GM12878 (cell line): ENCODE measurements around the gene WWC2. TPM values are rescaled to one million over a fixed set of nuclear protein-coding genes. Genes with fewer than 3 reads are reported as not detected.

Experiments used
- ATAC-seq: fragments of 200-7000 bp; cut with Tn5 transposase; 3 replicates; pipeline ENCODE4 v1.9.1; 2020; ENCODE audit warnings: mild to moderate bottlenecking, moderate library complexity
- BruUV-seq: library from RNA; stranded (reverse); fragments of 400-500 nt; replicated peaks from 2 replicates; lab custom pipeline; 2021; lab: Mats Ljungman, UMichigan
- CTCF ChIA-PET: fragments of 300-600 bp; sonication (Branson Sonifier 250); formaldehyde crosslinking; extraction: SDS; loops from one replicate; lab custom pipeline; 2021; ENCODE audit warnings: inconsistent platforms; lab: Yijun Ruan, JAX
- POLR2A ChIA-PET: fragments of 350-600 bp; formaldehyde crosslinking; extraction: SDS; loops from one replicate; lab custom pipeline; 2021; ENCODE audit warnings: inconsistent platforms; lab: Charles Lee
- RAD21 ChIA-PET: fragments of 300-600 bp; sonication (Branson Sonifier 250); formaldehyde crosslinking; loops from one replicate; lab custom pipeline; 2023; ENCODE audit warnings: antibody characterized with exemption; ENCODE audit not compliant: unreplicated experiment; lab: Charles Lee
- SMC1A ChIA-PET: fragments of 300-600 bp; sonication (Branson Sonifier 250); formaldehyde crosslinking; loops from one replicate; lab custom pipeline; 2023; ENCODE audit not compliant: unreplicated experiment, uncharacterized antibody; lab: Charles Lee
- DNase-seq: peaks from one replicate; pipeline ENCODE4 v3.0.0-alpha.2; 2011; ENCODE audit warnings: low read depth, low spot score
- FAIRE-seq: peaks from 3 replicates; lab custom pipeline; 2011; peaks lifted over from hg19 to GRCh38; lab: Jason Lieb, UNC
- H2AFZ ChIP-seq: 2 replicates; pipeline ENCODE4 v1.6.0; 2011; ENCODE audit warnings: low read depth, low read length, control low read depth; ENCODE audit not compliant: control insufficient read depth
- H3K27ac ChIP-seq: 2 replicates; pipeline ENCODE4 v1.5.1; 2011; ENCODE audit warnings: control low read depth; ENCODE audit not compliant: control insufficient read depth, insufficient read depth
- H3K27me3 ChIP-seq, 2 experiments: replicated peaks in 1 of 2; 2 replicates each; pipeline versions ENCODE4 v1.6.0 to v1.6.1; 2011; ENCODE audit warnings: low read length in 1 of 2; ENCODE audit not compliant: control insufficient read depth in 2 of 2, insufficient read depth in 2 of 2
- H3K36me3 ChIP-seq, 2 experiments: 2 replicates each; pipeline ENCODE4 v1.5.1; 2011; ENCODE audit warnings: low read length in 1 of 2; ENCODE audit not compliant: control insufficient read depth in 2 of 2, insufficient read depth in 2 of 2
- H3K4me1 ChIP-seq: 2 replicates; pipeline ENCODE4 v1.6.1; 2011; ENCODE audit warnings: mild to moderate bottlenecking, low read length, moderate library complexity, mixed read lengths; ENCODE audit not compliant: control insufficient read depth, insufficient read depth
- H3K4me2 ChIP-seq: 2 replicates; pipeline ENCODE4 v1.6.0; 2011; ENCODE audit warnings: control low read depth; ENCODE audit not compliant: control insufficient read depth, insufficient read depth
- H3K4me3 ChIP-seq: fragments of 200-600 bp; sonication (generic); 2 replicates; pipeline ENCODE4 v1.5.1; 2016
- H3K79me2 ChIP-seq: 2 replicates; pipeline ENCODE4 v1.6.0; 2011; ENCODE audit warnings: low read length; ENCODE audit not compliant: control insufficient read depth, insufficient read depth
- H3K9ac ChIP-seq: 2 replicates; pipeline ENCODE4 v1.8.0; 2011; ENCODE audit warnings: low read length, control low read depth, mixed read lengths; ENCODE audit not compliant: control insufficient read depth, insufficient read depth
- H3K9me3 ChIP-seq: replicated peaks from 3 replicates; pipeline ENCODE4 v1.5.1; 2011; ENCODE audit warnings: mild to moderate bottlenecking, low read length; ENCODE audit not compliant: control insufficient read depth, insufficient read depth
- H4K20me1 ChIP-seq: 2 replicates; pipeline ENCODE4 v1.6.0; 2011; ENCODE audit not compliant: control insufficient read depth, insufficient read depth
- CHD4 ChIP-seq: fragments of 200-600 bp; sonication (generic); IDR thresholded peaks from 2 replicates; pipeline ENCODE4 v1.6.1; 2016; ENCODE audit warnings: mild to moderate bottlenecking
- ETV6 ChIP-seq, 2 experiments: fragments of 450-650 bp in 1 of 2; IDR thresholded peaks in 1 of 2; conservative IDR thresholded peaks in 1 of 2; 2 replicates each; pipeline ENCODE4 v1.6.1; 2014; ENCODE audit warnings: antibody characterized with exemption in 1 of 2, borderline replicate concordance in 1 of 2, low read depth in 1 of 2, mild to moderate bottlenecking in 1 of 2, moderate library complexity in 1 of 2
- JUNB ChIP-seq: IDR thresholded peaks from 2 replicates; pipeline ENCODE4 v1.6.1; 2016; ENCODE audit warnings: antibody characterized with exemption, mild to moderate bottlenecking
- KAT2A ChIP-seq: conservative IDR thresholded peaks from 2 replicates; pipeline ENCODE4 v1.6.1; 2011; ENCODE audit warnings: low read depth, low read length; ENCODE audit not compliant: control insufficient read depth
- NFIC ChIP-seq: IDR thresholded peaks from 2 replicates; pipeline ENCODE4 v1.6.1; 2012; ENCODE audit warnings: low read depth, mild to moderate bottlenecking, inconsistent platforms, low read length, moderate library complexity
- RAD51 ChIP-seq: fragments of 450-650 bp; IDR thresholded peaks from 2 replicates; pipeline ENCODE4 v1.6.1; 2016; ENCODE audit warnings: moderate library complexity, mild to moderate bottlenecking, inconsistent platforms
- RFX5 ChIP-seq: IDR thresholded peaks from 2 replicates; pipeline ENCODE4 v1.6.1; 2011; ENCODE audit warnings: low read depth, low read length, improper control_type of control experiment
- SUPT20H ChIP-seq: IDR thresholded peaks from 2 replicates; pipeline ENCODE4 v1.6.1; 2011; ENCODE audit warnings: low read depth, mild to moderate bottlenecking, low read length, moderate library complexity, borderline replicate concordance; ENCODE audit not compliant: control insufficient read depth
- TAF1 ChIP-seq: IDR thresholded peaks from 2 replicates; pipeline ENCODE4 v1.6.1; 2011; ENCODE audit warnings: mild to moderate bottlenecking, low read depth, low read length, borderline replicate concordance
- ZNF24 ChIP-seq: fragments of 450-650 bp; IDR thresholded peaks from 2 replicates; pipeline ENCODE4 v1.6.1; 2017; ENCODE audit warnings: antibody characterized with exemption, mild to moderate bottlenecking
- WGBS: methylation state at CpG from one replicate; pipeline ENCODE4 v1.1.6; 2016; ENCODE audit warnings: low lambda C conversion rate; ENCODE audit not compliant: insufficient replicate concordance, insufficient coverage; ENCODE audit errors: missing lambda C conversion rate; 5-methylcytosine and 5-hydroxymethylcytosine counted together
- in situ Hi-C: fragments of 300-500 bp; cut with MboI; formaldehyde crosslinking; loops from 9 replicates; pipeline ENCODE4 v1.14.3; 2018; ENCODE audit warnings: mixed read lengths
- intact Hi-C: fragments of 100-400 bp; cut with micrococcal nuclease; formaldehyde crosslinking; loops from one replicate; pipeline ENCODE4 v1.14.2; 2022; ENCODE audit not compliant: unreplicated experiment
- polyA plus RNA-seq, 11 experiments: library from polyadenylated mRNA; depleted of rRNA in 4 of 11; unstranded in 6 of 11; stranded (reverse) in 5 of 11; fragments of >200 nt; fragmentation: Nextera tagmentation in 4 of 11; fragmentation: Illumina TruSeq in 1 of 11; extraction: Ambion mirVana in 4 of 11; extraction: Trizol in 1 of 11; gene quantifications; 1 replicate in 1 of 11; 2 replicates in 10 of 11; pipeline versions ENCODE4 v1.2.1 to v1.2.3, GENCODE V29; 2011 to 2016; ENCODE audit warnings: inconsistent platforms in 2 of 11, missing spikeins in 2 of 11, low read depth in 1 of 11
- total RNA-seq, 4 experiments: library from RNA; depleted of rRNA in 3 of 4; stranded (reverse); fragments of >200 nt in 3 of 4; fragmentation: Illumina TruSeq in 1 of 4; extraction: Trizol in 1 of 4; gene quantifications; 2 replicates each; pipeline versions ENCODE4 v1.2.1 to v1.2.3, GENCODE V29; 2013 to 2021
- TF ChIP-seq, protein P1 (sequence below): IDR thresholded peaks from 2 replicates; pipeline ENCODE4 v1.6.1; 2012; ENCODE audit warnings: low read depth, low read length, improper control_type of control experiment
- TF ChIP-seq, protein P2 (sequence below): fragments of 450-650 bp; IDR thresholded peaks from 2 replicates; pipeline ENCODE4 v1.6.1; 2017; ENCODE audit warnings: borderline replicate concordance
- TF ChIP-seq, protein P3 (sequence below): IDR thresholded peaks from 2 replicates; pipeline ENCODE4 v1.6.1; 2012; ENCODE audit warnings: improper control_type of control experiment, low read depth, low read length; ENCODE audit not compliant: insufficient replicate concordance
- TF ChIP-seq, protein P4 (sequence below): IDR thresholded peaks from 2 replicates; pipeline ENCODE4 v1.6.1; 2012; ENCODE audit warnings: low read depth, low read length, improper control_type of control experiment
- TF ChIP-seq, protein P5 (sequence below): fragments of 150-350 bp; IDR thresholded peaks from 2 replicates; pipeline ENCODE4 v1.6.1; 2014; ENCODE audit warnings: mild to moderate bottlenecking, low read depth, low read length

The WWC2 gene
- total and polyA plus RNA-seq, 10 of the 15 experiments (the other 5 are each of a cell fraction or from before 2014, with no cell fraction given) = 0.02 to 0.72 (median 0.06) TPM; not detected in 3

DNA sequence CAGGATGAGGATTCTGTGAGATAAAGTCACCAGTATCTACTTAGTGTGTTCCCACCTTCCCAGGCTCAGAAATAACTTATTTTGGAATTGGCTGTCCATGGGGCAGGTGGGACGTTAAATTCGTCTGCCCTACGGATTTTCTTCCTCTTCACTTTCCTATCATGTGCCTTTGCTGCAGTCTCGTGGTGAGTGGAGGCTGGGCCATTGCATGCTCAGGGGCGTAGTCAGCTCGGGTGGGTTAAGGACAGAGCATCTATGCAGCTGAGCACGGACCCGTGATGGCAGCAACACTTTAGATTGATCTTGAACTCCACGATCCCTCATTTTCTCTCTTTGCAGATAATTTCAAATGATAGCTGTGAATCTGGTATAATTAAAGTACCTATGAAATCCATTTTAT is 169.5 kb downstream of the WWC2 start:
- H3K4me1 ChIP-seq = no peaks in the 10 kb centered on the region
- H3K9ac ChIP-seq = no peak overlapping the region
- H3K27me3 ChIP-seq = no peaks in the 10 kb centered on the region
- no TSS peak for BruUV-seq
- no peaks in the 10 kb centered on the region for H3K36me3 ChIP-seq
- no peaks in the 10 kb centered on the region for H3K79me2 ChIP-seq
- H3K27ac ChIP-seq = no peak overlapping the region
- DNase-seq (no peak), FAIRE-seq (no peak), ATAC-seq (no peak)
- in situ Hi-C loops = no loop called here
- H4K20me1 ChIP-seq = no peaks in the 10 kb centered on the region
- TF ChIP-seq KAT2A (no peak), SUPT20H (no peak), CHD4 (no peak), RFX5 (no peak), ETV6 (conservative IDR thresholded peaks at IDR 0.05 in 1 of 2, IDR thresholded peaks at IDR 0.05 in 1 of 2; ENCODE audit: borderline replicate concordance in 1 of 2, low read depth in 1 of 2) (no peak), NFIC (no peak), JUNB (no peak), ZNF24 (no peak), RAD51 (no peak), TAF1 (no peak)
- TF ChIP-seq, protein P1, sequence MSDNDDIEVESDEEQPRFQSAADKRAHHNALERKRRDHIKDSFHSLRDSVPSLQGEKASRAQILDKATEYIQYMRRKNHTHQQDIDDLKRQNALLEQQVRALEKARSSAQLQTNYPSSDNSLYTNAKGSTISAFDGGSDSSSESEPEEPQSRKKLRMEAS = no peak
- TF ChIP-seq, protein P2, sequence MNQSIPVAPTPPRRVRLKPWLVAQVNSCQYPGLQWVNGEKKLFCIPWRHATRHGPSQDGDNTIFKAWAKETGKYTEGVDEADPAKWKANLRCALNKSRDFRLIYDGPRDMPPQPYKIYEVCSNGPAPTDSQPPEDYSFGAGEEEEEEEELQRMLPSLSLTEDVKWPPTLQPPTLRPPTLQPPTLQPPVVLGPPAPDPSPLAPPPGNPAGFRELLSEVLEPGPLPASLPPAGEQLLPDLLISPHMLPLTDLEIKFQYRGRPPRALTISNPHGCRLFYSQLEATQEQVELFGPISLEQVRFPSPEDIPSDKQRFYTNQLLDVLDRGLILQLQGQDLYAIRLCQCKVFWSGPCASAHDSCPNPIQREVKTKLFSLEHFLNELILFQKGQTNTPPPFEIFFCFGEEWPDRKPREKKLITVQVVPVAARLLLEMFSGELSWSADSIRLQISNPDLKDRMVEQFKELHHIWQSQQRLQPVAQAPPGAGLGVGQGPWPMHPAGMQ = no peak
- TF ChIP-seq, protein P3, sequence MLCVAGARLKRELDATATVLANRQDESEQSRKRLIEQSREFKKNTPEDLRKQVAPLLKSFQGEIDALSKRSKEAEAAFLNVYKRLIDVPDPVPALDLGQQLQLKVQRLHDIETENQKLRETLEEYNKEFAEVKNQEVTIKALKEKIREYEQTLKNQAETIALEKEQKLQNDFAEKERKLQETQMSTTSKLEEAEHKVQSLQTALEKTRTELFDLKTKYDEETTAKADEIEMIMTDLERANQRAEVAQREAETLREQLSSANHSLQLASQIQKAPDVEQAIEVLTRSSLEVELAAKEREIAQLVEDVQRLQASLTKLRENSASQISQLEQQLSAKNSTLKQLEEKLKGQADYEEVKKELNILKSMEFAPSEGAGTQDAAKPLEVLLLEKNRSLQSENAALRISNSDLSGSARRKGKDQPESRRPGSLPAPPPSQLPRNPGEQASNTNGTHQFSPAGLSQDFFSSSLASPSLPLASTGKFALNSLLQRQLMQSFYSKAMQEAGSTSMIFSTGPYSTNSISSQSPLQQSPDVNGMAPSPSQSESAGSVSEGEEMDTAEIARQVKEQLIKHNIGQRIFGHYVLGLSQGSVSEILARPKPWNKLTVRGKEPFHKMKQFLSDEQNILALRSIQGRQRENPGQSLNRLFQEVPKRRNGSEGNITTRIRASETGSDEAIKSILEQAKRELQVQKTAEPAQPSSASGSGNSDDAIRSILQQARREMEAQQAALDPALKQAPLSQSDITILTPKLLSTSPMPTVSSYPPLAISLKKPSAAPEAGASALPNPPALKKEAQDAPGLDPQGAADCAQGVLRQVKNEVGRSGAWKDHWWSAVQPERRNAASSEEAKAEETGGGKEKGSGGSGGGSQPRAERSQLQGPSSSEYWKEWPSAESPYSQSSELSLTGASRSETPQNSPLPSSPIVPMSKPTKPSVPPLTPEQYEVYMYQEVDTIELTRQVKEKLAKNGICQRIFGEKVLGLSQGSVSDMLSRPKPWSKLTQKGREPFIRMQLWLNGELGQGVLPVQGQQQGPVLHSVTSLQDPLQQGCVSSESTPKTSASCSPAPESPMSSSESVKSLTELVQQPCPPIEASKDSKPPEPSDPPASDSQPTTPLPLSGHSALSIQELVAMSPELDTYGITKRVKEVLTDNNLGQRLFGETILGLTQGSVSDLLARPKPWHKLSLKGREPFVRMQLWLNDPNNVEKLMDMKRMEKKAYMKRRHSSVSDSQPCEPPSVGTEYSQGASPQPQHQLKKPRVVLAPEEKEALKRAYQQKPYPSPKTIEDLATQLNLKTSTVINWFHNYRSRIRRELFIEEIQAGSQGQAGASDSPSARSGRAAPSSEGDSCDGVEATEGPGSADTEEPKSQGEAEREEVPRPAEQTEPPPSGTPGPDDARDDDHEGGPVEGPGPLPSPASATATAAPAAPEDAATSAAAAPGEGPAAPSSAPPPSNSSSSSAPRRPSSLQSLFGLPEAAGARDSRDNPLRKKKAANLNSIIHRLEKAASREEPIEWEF = no peak
- TF ChIP-seq, protein P4, sequence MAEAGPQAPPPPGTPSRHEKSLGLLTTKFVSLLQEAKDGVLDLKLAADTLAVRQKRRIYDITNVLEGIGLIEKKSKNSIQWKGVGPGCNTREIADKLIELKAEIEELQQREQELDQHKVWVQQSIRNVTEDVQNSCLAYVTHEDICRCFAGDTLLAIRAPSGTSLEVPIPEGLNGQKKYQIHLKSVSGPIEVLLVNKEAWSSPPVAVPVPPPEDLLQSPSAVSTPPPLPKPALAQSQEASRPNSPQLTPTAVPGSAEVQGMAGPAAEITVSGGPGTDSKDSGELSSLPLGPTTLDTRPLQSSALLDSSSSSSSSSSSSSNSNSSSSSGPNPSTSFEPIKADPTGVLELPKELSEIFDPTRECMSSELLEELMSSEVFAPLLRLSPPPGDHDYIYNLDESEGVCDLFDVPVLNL = no peak
- TF ChIP-seq, protein P5, sequence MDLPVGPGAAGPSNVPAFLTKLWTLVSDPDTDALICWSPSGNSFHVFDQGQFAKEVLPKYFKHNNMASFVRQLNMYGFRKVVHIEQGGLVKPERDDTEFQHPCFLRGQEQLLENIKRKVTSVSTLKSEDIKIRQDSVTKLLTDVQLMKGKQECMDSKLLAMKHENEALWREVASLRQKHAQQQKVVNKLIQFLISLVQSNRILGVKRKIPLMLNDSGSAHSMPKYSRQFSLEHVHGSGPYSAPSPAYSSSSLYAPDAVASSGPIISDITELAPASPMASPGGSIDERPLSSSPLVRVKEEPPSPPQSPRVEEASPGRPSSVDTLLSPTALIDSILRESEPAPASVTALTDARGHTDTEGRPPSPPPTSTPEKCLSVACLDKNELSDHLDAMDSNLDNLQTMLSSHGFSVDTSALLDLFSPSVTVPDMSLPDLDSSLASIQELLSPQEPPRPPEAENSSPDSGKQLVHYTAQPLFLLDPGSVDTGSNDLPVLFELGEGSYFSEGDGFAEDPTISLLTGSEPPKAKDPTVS = no peak
- H3K4me2 ChIP-seq = no peak overlapping the region
- WGBS = 14% methylated on average over 9 of the region's 9 CpGs
- SMC1A ChIA-PET = interaction anchor here (1.2 kb wide), 1 partner anchor 330 kb away, joined by 5 read pairs; no protein-coding TSS in a partner anchor
- H3K4me3 ChIP-seq = no peak overlapping the region
- intact Hi-C loops = loop anchor here (10.0 kb wide), 1 partner anchor 464 kb away; no protein-coding TSS in a partner anchor
- no peak overlapping the region for H2AFZ ChIP-seq
- H3K9me3 ChIP-seq = no peaks in the 10 kb centered on the region
- RAD21 ChIA-PET = no interaction called here
- POLR2A ChIA-PET = no interaction called here
- CTCF ChIA-PET = interaction anchor here (2.2 kb wide), 1 partner anchor 18 kb away, joined by 5 read pairs; no protein-coding TSS in a partner anchor
